ENCODE results near the gene GCN1.

The GCN1 gene

DNA sequence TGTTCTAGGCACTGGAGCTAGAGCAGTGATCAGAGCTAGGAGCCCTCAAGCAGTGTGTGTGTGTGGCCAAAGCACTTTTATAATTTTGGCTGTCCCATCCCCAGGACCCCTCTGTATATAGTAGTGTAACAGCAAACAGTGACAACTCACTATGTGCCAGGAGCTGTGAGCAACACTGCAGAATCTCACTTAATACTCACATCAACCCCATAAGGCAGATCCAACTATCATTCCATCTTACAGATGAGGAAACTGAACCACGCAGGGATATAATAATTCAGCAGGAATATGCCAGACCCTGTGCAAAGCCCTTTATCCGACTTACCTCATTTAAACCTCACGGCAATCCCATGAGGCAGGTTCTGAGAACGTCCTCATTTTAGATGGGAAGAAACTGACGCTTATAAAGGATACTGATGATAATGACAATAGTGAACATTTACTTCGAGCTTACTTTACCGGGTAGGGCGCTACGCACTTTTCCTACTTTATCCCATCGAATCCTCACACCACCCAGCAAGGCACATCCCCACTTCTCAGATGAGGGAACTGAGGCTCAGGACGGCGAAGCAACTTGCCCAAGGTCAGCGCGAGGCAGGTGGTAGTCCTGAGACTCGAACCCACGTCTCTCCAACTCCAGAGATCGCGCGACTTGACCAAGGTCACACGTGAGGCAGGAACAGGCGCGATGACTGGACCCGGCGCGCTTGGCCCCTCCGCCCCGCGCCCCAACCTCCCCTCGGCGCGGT, 78.6 kb downstream of the GCN1 start:
- DNase-seq, result no peak

DNA sequence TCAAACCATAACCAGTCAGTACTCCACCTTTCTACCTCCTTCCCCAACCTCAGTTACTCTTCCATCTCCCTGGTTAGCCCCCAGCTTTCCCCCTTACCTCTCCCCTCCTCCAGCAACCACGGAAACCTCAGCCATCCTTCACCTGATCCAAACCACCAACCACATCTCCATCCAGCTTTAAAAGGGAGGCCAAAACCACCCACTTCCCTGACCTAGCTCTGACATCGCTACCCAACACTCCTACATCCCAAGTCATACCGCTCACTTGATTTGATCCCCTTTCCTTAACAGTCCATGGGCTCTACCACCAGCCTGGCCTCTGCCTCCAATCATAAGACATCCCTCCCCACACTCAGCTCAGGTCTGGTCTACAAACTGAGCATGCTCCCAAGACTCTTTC, 79.4 kb downstream of the GCN1 start:
- DNase-seq, result no peak

DNA sequence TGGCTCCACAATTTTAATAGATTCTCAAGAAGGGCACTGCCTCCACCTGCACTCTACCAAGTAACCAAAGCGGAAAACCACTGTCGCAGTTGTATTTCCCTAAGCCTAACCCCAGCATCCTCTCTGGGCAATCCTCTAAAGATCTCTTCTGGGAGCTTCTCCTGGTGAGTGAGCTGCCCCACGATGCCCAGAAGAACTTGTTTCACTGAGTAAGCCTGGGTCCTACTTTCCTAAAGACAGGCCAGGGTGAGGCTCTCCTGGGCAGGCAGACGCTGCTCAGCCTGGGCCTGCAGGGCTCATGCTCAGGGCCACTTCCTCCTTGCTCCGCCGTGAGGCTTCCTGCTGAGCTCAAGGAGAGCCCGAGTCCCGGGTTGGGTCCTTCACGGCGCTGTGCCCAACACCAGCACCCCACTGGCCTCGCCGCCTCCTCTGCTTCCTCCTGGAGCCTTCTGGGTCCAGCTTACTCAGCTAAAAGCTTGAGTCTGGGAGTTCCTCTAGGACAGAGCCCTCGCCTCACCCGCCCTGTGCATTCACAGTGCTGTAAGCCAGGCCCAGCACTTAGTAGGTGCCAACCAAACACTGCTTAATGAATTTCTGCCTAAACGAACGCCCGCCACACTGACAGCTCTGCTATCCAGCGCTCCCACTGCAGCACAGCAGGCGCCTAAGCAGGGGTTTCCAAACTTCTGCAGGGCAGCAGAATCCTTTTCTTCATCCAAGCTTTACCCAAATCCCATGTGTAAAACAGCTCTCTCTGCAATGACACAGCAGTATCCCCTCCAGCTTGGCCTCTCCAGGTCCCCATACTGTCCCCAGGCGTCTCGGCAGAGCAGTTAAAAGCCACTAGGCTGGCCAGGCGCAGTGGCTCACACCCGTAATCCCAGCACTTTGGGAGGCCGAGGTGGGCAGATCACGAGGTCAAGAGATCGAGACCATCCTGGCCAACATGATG, 83.7 kb downstream of the GCN1 start:
- DNase-seq, result no peak

DNA sequence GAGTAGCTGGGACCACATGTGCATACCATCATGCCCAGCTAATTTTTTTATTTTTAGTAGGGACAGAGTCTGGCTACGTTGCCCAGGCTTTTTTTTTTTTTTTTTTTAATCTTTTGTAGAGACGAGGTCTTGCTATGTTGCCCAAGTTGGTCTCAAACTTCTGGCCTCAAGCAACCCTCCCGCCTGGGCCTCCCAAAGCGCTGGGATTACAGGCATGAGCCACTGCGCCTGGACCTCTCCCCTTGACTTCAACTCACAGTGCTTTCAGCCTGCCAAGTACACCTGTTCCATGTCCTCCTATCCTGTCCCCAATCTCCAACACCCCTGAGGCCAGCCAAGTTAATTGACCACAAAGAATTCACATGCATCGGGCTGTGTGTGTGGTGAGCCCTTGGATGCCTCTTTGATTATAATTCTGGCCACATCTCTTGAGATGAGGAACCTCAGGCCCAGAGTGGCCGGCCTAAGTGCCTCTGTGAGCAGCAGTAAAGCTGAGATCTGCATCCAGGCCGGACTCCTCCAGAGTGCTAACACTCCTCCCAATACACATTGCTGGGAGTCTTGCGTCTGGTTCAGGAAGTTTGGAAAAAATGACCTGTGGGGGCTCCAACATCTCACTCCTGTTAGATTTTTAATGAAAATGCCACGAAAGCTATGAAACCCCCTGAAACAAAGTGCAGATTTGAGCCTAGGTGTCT, 84.8 kb downstream of the GCN1 start:
- no peak for DNase-seq

DNA sequence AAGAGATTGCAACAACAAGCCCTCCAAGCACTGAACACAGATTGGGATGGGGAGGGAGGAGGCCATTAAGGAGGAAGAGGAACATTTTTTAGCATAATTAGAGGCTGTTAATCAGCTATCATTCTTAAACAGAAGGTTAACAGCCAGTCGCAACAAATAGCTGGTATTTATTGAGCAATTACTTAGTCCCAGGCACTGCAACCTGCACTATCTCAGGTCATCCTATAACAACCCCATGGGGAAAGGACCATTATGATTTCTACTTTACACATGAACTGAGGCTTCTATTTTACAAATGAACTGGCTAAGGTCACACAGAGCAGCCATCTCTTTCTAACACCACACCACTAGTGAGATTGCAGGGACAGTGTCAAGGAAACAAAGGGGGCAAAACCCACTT, 88.4 kb downstream of the GCN1 start:
- DNase-seq, result no peak

DNA sequence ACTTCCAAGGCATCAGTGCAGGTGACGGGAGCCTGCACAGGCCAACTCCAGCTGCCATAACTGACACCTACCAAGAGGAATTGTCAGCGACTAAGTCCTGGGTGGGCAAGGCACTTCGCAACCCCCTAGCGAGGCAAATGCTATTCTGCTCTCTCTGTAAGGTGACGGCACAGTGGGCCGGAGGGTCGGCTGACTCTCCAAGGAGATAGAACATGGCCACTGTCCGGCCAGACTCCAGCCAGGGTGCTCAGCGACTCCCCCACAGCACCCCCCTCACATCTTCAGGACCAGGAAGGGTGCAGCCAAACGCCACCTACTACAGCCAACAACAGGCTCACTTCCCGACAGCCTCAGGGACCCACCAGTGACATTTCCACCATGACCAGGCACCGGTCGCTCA, 91.1 kb downstream of the GCN1 start:
- no peak for DNase-seq

DNA sequence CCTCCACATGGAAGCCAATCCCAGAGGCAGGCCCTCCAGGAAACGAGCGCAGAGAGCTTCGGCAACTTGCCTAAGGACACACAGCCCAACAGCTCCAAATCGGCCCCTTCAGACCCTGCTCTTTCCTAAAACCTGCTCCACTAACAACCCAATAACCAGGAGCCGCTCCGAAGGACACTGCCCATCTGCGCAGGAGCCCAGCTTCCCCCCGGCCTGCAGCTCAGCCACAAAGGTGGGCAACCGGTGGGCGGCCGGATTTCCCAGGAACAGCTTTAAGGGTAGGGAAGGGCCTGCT, 91.5 kb downstream of the GCN1 start:
- DNase-seq, result no peak

DNA sequence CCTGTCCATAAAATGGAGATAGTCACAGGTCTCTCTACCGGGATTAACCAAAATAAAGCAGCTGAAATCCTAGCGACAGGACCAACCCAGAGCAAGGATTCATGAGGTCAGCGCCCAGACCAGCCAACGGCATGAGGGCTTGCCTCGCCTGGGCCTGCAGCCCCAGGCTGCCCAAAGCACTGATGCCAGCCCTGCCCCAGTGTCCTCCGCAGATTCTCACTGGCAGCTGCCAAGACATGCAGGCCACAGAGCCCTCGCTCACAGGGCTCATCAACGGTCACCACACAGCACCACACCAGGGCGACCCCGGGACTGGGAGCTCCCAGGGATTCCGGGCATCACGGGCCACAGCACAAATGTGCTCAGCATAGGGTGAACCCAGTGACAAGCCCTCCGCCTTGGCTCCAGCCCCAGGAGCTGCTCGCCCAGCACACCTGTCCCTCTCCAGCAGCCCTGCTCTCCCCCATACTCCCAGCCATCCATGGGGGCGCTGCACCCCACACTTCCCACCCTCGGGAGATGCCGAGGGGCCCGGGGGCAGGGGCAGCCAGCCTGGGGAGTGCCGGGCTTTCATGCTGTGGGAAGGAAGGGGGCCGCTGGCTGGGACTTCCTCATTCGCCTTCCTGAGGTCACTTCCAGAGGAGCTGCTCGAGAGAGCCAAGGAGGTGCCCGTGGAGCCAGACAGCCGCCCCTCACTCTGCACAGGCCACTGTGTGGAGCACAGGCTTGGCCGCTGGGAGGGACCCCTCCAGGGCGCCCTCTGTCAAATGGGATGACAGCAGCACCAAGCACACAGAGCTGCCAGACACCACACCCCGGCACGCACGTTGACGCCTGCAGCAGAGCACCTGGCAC, 92.1 kb downstream of the GCN1 start:
- DNase-seq, result no peak

DNA sequence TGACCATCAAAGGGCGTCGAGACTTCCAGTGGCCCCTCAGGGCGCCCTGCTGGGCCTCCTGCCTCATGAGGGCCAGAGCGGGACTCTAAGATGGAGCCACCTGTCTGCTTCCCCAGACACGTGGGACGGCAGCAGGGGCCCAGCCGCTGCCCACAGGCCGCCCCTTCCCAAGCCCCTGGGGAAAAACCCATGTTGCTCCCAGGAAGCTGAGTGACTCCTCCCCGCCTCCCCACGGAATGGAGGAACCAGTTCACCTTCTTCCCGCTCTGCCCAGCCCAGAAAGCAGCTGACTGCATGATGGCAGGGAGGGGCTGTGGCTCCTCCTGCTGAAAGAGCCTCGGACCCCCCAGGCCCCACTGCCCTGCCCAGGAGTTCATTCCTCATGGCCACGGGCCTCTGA, 92.9 kb downstream of the GCN1 start:
- DNase-seq, result no peak

DNA sequence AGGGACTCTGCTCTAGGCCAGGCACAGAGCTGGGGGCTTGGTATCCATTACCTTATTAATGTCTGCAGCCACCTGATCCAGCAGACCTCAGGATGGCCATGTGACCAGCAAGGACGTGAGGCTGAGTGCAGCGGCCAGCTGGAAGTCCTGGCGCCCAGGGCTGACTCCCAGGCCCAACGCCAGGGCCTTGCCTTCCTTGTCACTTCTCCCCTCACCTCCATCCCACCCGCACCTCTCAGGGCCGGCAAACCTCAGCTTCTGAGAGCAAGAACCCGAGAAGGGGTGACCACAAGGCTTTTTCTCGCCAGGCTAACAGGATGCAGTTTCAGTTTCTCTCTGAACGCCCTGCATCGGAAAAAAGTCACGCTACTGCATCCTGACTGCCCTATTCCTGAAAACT, 93.3 kb downstream of the GCN1 start:
- no peak for DNase-seq

DNA sequence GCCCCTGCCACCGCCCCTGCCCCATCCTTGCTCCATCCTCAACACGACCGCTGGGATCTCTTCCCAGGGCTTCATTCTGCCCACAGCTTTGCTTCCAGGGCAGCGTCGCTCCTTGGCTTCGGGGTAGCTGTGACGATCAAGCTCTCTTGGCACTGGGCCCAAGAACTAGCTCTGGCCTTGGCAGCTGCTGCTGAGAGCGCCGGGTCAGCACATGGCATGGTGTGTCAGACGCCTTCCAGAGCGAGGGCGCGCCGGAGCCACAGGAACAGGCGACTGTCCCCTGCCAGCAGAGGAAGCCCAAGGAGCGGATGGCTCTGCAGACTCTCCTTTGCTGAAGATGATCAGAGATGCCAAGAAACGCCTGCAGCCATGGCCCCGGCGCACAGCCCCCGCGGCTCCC, 93.9 kb downstream of the GCN1 start:
- no peak for DNase-seq

DNA sequence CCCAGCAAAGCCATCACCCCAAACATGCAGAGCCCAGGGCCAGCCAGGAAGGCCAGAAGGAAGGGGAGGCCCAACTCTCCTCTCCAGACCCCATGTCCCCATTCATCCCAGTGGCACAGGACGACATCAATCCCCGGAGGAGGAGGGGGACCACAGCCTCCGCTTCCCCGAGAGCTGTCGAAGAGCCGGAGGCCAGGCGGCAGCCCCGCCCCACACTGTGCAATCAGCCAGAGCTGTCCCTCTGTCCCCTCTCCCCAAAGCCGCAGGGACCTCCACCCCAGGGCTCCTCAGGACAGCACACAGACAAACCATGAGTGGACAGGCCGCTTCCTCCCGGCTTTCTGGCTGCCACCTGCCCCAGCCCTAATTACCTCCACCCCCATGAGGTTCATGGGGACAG, 94.8 kb downstream of the GCN1 start:
- DNase-seq, result no peak

DNA sequence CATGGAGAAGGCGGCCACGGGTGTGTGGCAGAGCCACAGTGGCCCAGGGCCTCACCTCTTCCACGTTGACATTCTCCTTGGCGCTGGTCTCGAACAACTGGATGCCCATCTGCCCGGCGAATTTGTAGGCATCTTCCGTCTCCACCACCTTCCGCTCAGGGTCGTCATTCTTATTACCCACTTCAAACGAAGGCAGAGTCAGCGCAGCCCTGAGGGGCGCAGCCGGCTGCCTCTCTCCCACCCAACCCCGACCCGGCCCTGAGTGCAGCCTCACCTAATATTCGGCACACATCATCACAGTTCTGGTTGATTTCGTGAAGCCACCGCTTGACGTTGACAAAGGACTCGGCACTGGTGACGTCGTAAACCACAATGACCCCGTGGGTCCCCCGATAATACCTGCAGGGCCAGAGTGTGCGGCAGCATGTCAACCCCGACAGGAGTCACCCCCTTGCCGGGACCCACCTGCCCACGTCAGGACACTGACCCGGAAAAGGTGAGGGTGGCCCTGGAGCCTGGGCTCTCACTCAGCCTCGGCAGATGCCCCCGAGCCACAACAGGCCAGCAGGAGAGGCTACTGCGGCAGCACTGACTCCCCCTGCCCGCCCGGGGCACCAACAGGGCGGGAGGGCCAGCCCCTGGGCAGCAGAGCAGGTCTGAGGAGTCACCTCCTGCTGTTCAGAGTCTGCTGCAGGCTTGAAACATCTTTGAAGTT, 95.6 kb downstream of the GCN1 start:
- no peak for DNase-seq

DNA sequence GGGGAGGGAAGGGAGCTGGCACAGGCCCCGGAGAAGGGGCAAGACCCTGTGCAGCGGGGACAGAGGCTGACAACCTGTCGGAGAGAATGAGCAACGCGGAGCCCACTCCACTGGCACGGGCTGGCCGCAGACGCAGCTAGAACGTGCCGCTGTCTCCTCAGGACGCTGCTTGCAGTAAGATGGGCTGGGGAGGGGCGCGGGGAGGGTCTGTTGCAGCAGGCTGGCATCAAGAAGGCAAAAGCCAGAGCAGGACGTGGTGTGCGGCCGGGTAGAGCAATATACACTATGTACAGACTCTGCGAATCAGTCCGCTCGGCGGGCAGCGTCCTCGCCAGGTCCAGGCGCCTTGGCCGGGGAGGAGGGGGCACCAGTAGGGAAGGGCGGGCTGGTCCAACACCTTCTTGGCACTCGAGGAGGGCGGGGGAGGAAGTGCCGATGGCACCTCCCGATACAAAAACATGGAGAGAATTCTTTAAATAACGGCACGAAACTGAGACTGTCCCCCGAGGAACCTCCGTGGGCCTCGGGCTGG, 97.8 kb downstream of the GCN1 start:
- DNase-seq, result no peak

DNA sequence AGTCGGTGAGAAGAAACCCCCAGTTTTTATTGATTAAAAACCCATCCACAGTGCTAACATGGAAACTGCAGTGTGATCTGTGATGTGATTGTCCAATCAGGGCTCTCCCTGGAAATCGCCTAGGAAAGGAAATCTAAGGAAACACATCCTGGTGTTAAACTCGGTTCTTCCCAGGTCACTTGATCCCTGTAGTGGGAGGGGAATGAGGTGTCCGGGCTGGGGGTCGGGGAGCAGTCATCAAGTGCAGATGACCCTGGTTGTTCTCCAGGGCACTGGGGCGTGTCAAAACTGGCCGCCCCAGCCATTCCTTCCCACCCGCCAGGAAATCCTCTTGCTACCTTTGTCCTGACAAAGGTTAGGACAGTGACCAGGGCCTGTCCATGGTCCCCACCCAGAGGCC, 98.8 kb downstream of the GCN1 start:
- no peak for DNase-seq

DNA sequence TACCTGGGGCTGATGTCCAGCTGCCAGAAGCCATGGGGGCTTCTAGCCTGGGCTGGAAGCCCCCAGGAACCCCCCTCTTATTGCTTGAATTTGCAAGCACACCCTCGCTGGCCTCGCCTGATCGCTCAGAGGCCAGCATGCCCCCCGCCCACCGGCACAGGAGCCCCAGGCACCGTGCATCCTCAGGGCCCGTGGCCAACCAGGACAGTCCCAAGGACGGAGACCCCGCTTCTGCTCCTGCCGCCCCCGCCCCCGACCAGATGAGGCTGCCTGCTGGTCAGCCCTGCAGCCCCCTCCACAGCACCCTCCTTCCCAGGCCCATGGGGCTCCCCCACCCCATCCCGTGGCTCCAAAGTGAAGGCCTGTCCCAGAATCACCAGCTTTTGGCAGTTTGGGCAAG, 99.2 kb downstream of the GCN1 start:
- DNase-seq, result no peak

DNA sequence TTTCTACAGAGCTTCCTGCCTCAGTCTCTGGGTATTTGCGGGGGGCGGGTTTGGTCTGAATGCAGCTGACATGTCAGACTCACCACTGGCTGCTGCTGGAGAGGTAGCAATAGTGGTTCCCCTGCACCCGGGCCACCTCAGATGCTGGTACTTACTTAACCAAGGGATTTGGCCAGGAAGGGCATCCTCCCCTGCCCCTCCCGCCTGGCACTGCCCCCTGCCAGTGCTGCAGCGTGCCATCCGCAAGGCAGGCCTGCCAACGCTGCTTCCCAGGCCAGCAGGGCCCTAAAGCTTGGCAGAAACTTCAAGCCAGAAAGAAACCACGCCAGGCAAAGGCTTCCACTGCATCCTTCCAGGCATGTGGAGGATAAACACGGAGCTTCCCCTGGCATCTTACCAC, 100.0 kb downstream of the GCN1 start:
- DNase-seq, result no peak

DNA sequence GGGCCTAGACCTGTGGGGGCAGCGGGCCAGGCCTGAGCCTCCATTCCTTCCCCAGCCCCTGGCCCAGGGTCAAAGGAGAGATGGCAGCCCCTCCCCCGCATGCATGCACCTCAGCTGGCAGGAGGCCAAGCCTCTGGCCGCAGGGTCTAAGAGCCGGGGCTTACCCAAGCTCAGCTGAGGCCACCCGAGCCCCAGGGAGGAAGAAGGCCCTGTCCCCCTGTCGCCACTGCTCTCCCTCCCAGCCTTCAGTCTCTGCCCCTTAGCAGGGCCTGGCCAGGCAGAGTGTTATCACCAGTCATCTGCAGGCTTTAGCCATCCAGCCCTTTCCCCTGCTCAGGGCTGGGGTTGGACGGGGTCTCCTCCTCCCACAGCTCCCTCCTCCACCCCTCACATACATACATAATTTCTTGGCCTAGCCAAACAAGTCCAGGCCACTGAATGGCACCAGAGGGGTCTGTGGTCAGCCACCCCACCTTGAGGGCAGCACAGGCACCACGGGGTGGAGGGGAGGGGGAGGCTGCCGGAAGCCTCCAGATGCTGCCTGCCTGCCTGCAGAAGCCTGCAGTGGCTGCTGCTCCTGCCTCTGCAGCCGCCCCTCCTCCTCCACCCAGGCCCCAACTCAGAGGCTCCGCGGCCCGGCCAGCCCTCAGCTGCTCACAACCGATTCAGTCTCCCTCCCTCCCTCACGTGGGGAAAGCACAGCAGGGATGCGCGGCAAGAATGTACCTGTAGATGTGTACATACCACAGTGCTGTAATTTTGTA, 100.7 kb downstream of the GCN1 start:
- peak in 1 of 2 experiments; percentile 13 for DNase-seq

DNA sequence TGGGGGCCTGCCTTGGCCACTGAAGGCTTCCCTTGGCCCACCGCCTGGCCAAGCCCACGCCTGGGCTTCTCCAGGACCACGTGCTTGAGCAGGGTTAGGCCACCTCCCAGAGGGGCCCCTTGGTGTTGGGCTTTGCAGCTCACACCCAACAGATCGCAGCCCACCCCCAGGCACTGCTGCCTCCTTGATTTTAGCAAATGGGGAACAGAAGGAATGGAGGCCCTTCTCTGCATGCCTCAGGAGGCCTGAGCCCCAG, 101.3 kb downstream of the GCN1 start:
- DNase-seq, result no peak

DNA sequence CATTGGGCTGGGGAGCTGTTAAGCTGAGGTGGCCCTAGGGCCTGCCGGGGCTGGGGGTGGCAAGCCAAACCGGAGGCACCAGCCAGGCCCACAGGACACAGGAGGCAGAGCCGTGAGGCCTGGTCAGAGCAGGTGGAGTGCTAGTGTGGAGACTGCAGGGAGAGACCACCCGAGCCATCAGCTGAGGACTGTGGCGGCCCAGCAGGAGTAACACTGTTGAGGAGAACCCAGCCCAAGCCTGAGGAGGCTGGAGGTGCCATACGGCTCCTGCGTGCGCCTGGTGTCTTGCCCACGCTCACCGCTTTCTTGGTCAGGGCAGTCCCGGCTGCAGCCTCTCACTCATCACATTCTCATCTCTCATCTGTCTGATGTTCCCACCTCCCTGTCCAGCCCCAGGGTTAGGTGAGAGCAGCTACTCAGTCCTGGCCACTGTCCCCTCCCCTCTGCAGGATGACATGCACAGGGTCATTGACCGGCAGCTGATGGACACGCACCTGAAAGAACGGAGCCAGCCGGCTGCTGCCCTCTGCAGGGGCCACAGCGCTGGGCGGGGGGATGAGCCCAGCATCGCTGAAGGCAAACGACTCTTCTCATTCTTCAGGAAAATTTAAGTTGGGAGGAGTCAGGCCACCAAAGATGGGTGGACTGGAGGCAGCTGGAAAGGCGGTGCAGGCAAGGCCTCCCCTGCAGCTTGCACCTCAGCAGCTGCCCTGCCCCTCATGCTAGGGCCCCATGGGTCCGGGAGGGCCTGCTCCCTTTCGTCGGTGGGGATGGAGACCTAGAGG, 101.8 kb downstream of the GCN1 start:
- DNase-seq, result no peak
